ENCODE measurements around the gene KCNG2.

Gene KCNG2

GRCh38 chr18:79770826-79771225, 26.9 kb upstream of the KCNG2 start:
- intact Hi-C loops (cut with DNase I; ENCODE audit: low total_unique reads) = no loop called here
- H3K9me3 ChIP-seq = peaks cover 0 to 21% (median 18%) of the 10 kb centered on the region in 3 donors
- TF ChIP-seq CTCF (IDR thresholded peaks at IDR 0.05) = no peak
- H3K4me1 ChIP-seq = no peaks in the 10 kb centered on the region
- peak in 1 of 2 donors; percentile 56 for DNase-seq
- H3K4me3 ChIP-seq = no peak overlapping the region
- H3K36me3 ChIP-seq = no peaks in the 10 kb centered on the region
- peaks cover 0 to 42% of the 10 kb centered on the region in 2 donors for H3K27me3 ChIP-seq
- H3K27ac ChIP-seq = no peak overlapping the region

- peak in 1 of 2 donors; percentile 37 for DNase-seq
- intact Hi-C loops (cut with DNase I; ENCODE audit: low total_unique reads) = no loop called here
- H3K27me3 ChIP-seq = peaks cover 0 to 47% of the 10 kb centered on the region in 2 donors
These were observed 26.2 kb upstream of the KCNG2 start for GRCh38 chr18:79771446-79772107.

DNA sequence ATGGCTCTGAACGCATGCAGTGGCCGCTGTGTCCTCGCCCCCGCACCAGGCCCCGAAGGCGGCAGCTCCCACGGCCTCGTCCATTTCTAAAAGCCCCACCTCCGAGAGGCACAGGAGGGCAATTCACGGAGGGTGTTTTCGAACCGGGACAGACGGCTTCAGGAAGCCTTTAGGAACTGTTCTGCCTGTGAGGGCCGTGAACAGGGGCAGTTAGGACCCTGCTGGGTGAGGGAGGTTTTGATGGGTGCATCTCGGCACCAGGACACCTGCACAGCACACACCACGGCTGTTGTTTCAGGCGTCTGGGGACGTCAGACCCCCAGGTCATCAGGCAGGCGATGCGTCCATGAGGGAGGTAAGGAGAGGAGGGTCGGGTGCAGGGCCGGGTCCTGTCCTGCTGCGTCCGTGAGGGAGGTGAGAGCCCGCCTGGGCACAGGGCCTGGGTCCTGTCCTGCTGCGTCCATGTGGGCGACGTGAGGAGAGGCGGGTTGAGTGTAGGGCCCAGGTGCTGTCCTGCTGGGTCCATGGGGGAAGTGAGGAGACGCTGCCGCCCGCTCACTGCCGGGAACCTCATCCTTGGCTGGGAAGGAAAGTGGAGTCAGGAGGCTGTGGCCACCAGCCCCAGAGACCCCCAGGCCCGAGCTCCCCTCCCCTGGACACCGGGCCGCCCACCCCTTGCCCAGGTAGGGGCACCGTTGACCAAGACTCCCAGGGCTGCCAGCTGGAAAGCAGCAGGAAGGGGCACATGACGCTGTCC, 25.5 kb upstream of the KCNG2 start:
- H3K27ac ChIP-seq = no peak overlapping the region
- peak in 1 of 2 donors; percentile 62 for DNase-seq
- intact Hi-C loops (cut with DNase I; ENCODE audit: low total_unique reads) = no loop called here
- no peaks in the 10 kb centered on the region for H3K36me3 ChIP-seq
- no peaks in the 10 kb centered on the region for H3K4me1 ChIP-seq
- no peak overlapping the region for H3K4me3 ChIP-seq
- peaks cover 0 to 51% of the 10 kb centered on the region in 2 donors for H3K27me3 ChIP-seq
- H3K9me3 ChIP-seq = peaks cover 0 to 18% (median 6%) of the 10 kb centered on the region in 3 donors
- TF ChIP-seq CTCF (IDR thresholded peaks at IDR 0.05) = no peak

More at GRCh38 chr18:79771446-79772107, 26.2 kb upstream of the KCNG2 start:
- Histone ChIP-seq H3K9me3 (peaks cover 0 to 21% (median 12%) of the 10 kb centered on the region in 3 donors), H3K36me3 (no peaks in the 10 kb centered on the region), H3K4me1 (no peaks in the 10 kb centered on the region), H3K27ac (no peak overlapping the region), H3K4me3 (no peak overlapping the region)
- no peak for TF ChIP-seq CTCF (IDR thresholded peaks at IDR 0.05)

DNA sequence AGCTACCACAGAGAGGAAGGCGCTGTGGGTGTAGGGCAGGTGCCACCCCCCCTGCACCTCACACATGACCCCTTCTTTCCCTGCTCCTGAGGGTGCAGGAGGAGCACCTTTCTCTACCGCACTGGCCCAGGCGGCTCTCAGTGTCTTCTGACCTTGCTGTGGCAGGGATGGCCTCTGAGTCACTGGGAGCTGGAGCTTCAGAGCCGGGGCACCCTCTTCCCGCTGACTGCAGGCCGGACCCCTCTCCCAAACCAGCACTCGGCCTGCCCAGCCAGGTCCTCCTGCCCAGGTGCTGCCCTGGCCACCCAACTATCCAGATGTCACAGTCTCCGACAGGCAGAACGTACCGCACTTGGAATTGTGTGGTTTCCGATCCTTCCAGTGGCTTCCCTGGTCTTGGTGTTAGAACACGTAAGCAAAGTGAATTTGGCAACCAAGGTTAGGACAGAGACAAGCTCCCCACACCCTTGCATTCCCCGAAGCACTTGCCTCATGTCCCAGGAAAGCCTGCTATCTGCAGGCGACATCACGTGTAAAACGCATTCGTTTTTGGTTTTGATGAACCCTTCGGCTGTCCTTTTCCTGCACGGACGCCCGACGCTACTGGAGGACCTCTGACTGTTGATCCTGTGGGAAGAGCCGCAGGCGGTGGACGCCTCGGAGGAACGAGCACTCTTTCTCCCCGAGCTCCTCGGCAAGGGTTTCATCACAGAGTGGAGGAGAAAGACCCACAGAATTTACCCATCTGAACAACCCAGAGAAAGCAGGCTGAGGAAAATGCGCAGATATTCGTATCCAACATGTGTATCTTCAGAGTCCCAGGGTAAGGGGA, 24.7 kb upstream of the KCNG2 start:
- TF ChIP-seq CTCF (IDR thresholded peaks at IDR 0.05) = no peak
- H3K9me3 ChIP-seq = peaks cover 0 to 12% (median 5%) of the 10 kb centered on the region in 3 donors
- H3K36me3 ChIP-seq = no peaks in the 10 kb centered on the region
- intact Hi-C loops (cut with DNase I; ENCODE audit: low total_unique reads) = no loop called here
- no peaks in the 10 kb centered on the region for H3K4me1 ChIP-seq
- H3K27ac ChIP-seq = no peak overlapping the region
- DNase-seq = peak in 1 of 2 donors; percentile 33
- no peak overlapping the region for H3K4me3 ChIP-seq
- H3K27me3 ChIP-seq = peaks cover 0 to 57% of the 10 kb centered on the region in 2 donors

GRCh38 chr18:79774111-79774510, 23.6 kb upstream of the KCNG2 start:
- no peak overlapping the region for H3K4me3 ChIP-seq
- peaks cover 0 to 12% (median 5%) of the 10 kb centered on the region in 3 donors for H3K9me3 ChIP-seq
- no peak overlapping the region for H3K27ac ChIP-seq
- peaks cover 0 to 63% of the 10 kb centered on the region in 2 donors for H3K27me3 ChIP-seq
- H3K4me1 ChIP-seq = no peaks in the 10 kb centered on the region
- intact Hi-C loops (cut with DNase I; ENCODE audit: low total_unique reads) = no loop called here
- peak in 1 of 2 donors; percentile 50 for DNase-seq
- no peak for TF ChIP-seq CTCF (IDR thresholded peaks at IDR 0.05)
- H3K36me3 ChIP-seq = no peaks in the 10 kb centered on the region
